T-helper 1 cell treated with Interleukin-12 subunit alpha and Interleukin-12 subunit beta and Interleukin-4 antibody, amounts not matched to agents 30 ng/mL and 1 ng/mL, for 36 hours (primary cell): ENCODE data around the gene CCDC77. TPM values are rescaled to one million over a fixed set of nuclear protein-coding genes. Genes with fewer than 3 reads are reported as not detected.

Experiments
- intact Hi-C: fragments of 100-400 bp; cut with micrococcal nuclease; formaldehyde crosslinking; loops from one replicate; pipeline ENCODE4 v1.15.1; 2024
- total RNA-seq: library from RNA; stranded (reverse); gene quantifications from 2 replicates; pipeline ENCODE4 v1.2.3, GENCODE V29; 2022

CCDC77 gene
- total RNA-seq, 1 donor from 2014 or later = 13.4 TPM

GRCh38 chr12:450438-450837, 49.0 kb downstream of the CCDC77 start:
- intact Hi-C loops = loop anchor here (10.0 kb wide), 1 partner anchor 1144 kb away; the partner anchor contains the start of gene FBXL14

- intact Hi-C loops = loop anchor here (1.0 to 10.0 kb wide), 2 partner anchors 95 to 1142 kb away; partner anchors contain the start of gene FBXL14
Observed at GRCh38 chr12:452667-453210, 51.3 kb downstream of the CCDC77 start.

- intact Hi-C loops = loop anchor here (10.0 kb wide), 1 partner anchor 1140 kb away; the partner anchor contains the start of gene FBXL14
Observed at GRCh38 chr12:454833-455232, 53.4 kb downstream of the CCDC77 start.

GRCh38 chr12:455821-456220, 54.4 kb downstream of the CCDC77 start:
- intact Hi-C loops = loop anchor here (10.0 kb wide), 1 partner anchor 1139 kb away; the partner anchor contains the start of gene FBXL14

- intact Hi-C loops = loop anchor here (2.0 to 10.0 kb wide), 2 partner anchors 491 to 1137 kb away; partner anchors contain the start of genes FBXL14 and RAD52
Observed at GRCh38 chr12:457676-458075, 56.2 kb downstream of the CCDC77 start.

- intact Hi-C loops = loop anchor here (2.0 to 10.0 kb wide), 2 partner anchors 490 to 1136 kb away; partner anchors contain the start of genes FBXL14 and RAD52
Observed at GRCh38 chr12:459050-459429, 57.6 kb downstream of the CCDC77 start.

- intact Hi-C loops = loop anchor here (2.0 to 10.0 kb wide), 2 partner anchors 489 to 1135 kb away; partner anchors contain the start of genes FBXL14 and RAD52
Observed at GRCh38 chr12:459430-460258, 58.2 kb downstream of the CCDC77 start, which contains the start of gene B4GALNT3. Gene B4GALNT3 (plus strand): TSS chr12:459939. CDS start chr12:460377, 438 bp downstream.

GRCh38 chr12:460261-461230, 59.1 kb downstream of the CCDC77 start:
- intact Hi-C loops = no loop called here

GRCh38 chr12:461425-461824, 60.0 kb downstream of the CCDC77 start:
- intact Hi-C loops = no loop called here

- intact Hi-C loops = no loop called here
Observed at GRCh38 chr12:462936-463705, 61.7 kb downstream of the CCDC77 start.

- intact Hi-C loops = no loop called here
Observed at GRCh38 chr12:464484-465267, 63.2 kb downstream of the CCDC77 start.

GRCh38 chr12:466039-466438, 64.6 kb downstream of the CCDC77 start:
- intact Hi-C loops = no loop called here

GRCh38 chr12:466762-467161, 65.3 kb downstream of the CCDC77 start:
- intact Hi-C loops = no loop called here

GRCh38 chr12:467591-467990, 66.1 kb downstream of the CCDC77 start:
- intact Hi-C loops = no loop called here

GRCh38 chr12:468671-469389, 67.4 kb downstream of the CCDC77 start:
- intact Hi-C loops = no loop called here

GRCh38 chr12:470133-470532, 68.7 kb downstream of the CCDC77 start:
- intact Hi-C loops = no loop called here

GRCh38 chr12:473198-473597, 71.8 kb downstream of the CCDC77 start:
- intact Hi-C loops = no loop called here

- intact Hi-C loops = no loop called here
Observed at GRCh38 chr12:473863-474577, 72.6 kb downstream of the CCDC77 start.
